ENCODE measurements around the gene GATD1. TPM values are rescaled to one million over a fixed set of nuclear protein-coding genes. Genes with fewer than 3 reads are reported as not detected.

Gene GATD1
- total RNA-seq, 2 experiments from 2014 or later, result 52.1 to 63.2 TPM

- ChIA-PET CTCF (no interaction called here), POLR2A (no interaction called here)
These were observed 57.9 kb downstream of the GATD1 start for GRCh38 chr11:719214-720016.

More at GRCh38 chr11:719214-720016, 57.9 kb downstream of the GATD1 start:
- no peak for ATAC-seq
- Mint-ChIP-seq H3K27ac (no peak overlapping the region), H3K36me3 (ENCODE audit: low read depth) (no peaks in the 10 kb centered on the region), H3K27me3 (ENCODE audit: low read depth) (peaks cover 27% of the 10 kb centered on the region), H3K4me1 (ENCODE audit: low read depth) (peaks cover 11% of the 10 kb centered on the region), H3K9me3 (ENCODE audit: insufficient read depth) (no peaks in the 10 kb centered on the region), H3K4me3 (no peak overlapping the region)
- DNase-seq, result no peak

Other genes with a start within 250 kb of the GATD1 start
- gene HRAS, start 241.9 kb downstream of the GATD1 start, total RNA-seq, result 10 to 100 TPM; 58.7 to 68.9 TPM
- gene LRRC56, start 240.0 kb downstream of the GATD1 start, total RNA-seq, result 1 to 10 TPM; 1.9 to 2.2 TPM
- under 1 TPM; 0.34 to 0.81 TPM for gene LMNTD2, start 216.7 kb downstream of the GATD1 start, total RNA-seq
- 10 to 100 TPM; 32.2 to 36.1 TPM for gene RASSF7, start 216.5 kb downstream of the GATD1 start, total RNA-seq
- 10 to 100 TPM; 53.7 to 58.1 TPM for gene PHRF1, start 201.0 kb downstream of the GATD1 start, total RNA-seq
- gene IRF7, start 161.5 kb downstream of the GATD1 start, total RNA-seq, result 100 to 1,000 TPM; 120 to 136 TPM
- gene CDHR5, start 152.5 kb downstream of the GATD1 start, total RNA-seq, result not detected
- gene SCT, start 150.3 kb downstream of the GATD1 start, total RNA-seq, result not detected
- under 1 TPM; 0.42 to 0.76 TPM for gene DRD4, start 140.2 kb downstream of the GATD1 start, total RNA-seq
- 10 to 100 TPM; 34.1 to 36.7 TPM for gene DEAF1, start 82.3 kb downstream of the GATD1 start, total RNA-seq
- 10 to 100 TPM; 27.1 to 29.8 TPM for gene TMEM80, start 81.7 kb downstream of the GATD1 start, total RNA-seq
- 10 to 100 TPM; 13.9 to 15.0 TPM for gene EPS8L2, start 71.3 kb downstream of the GATD1 start, total RNA-seq
- 100 to 1,000 TPM; 278 to 289 TPM for gene TALDO1, start 30.0 kb downstream of the GATD1 start, total RNA-seq
- gene CEND1, start 12.6 kb upstream of the GATD1 start, total RNA-seq, result 1 to 10 TPM in 1 of 2 experiments, under 1 TPM in 1; 0.61 to 1.9 TPM
- gene SLC25A22, start 20.8 kb upstream of the GATD1 start, total RNA-seq, result 10 to 100 TPM; 51.2 to 56.4 TPM
- 10 to 100 TPM; 59.3 to 60.5 TPM for gene PIDD1, start 27.7 kb upstream of the GATD1 start, total RNA-seq
- gene RPLP2, start 32.5 kb upstream of the GATD1 start, total RNA-seq, result 1,000 to 10,000 TPM; 2,268 to 2,338 TPM
- 10 to 100 TPM; 67.3 to 76.6 TPM for gene PNPLA2, start 41.4 kb upstream of the GATD1 start, total RNA-seq
- gene CRACR2B, start 50.4 kb upstream of the GATD1 start, total RNA-seq, result 10 to 100 TPM; 17.2 to 18.7 TPM
- gene CD151, start 55.5 kb upstream of the GATD1 start, total RNA-seq, result 10 to 100 TPM; 27.0 to 29.7 TPM
- gene POLR2L, start 65.0 kb upstream of the GATD1 start, total RNA-seq, result 100 to 1,000 TPM; 127 to 140 TPM
- gene TSPAN4, start 65.4 kb upstream of the GATD1 start, total RNA-seq, result 10 to 100 TPM; 20.0 to 21.7 TPM
- gene CHID1, start 133.3 kb upstream of the GATD1 start, total RNA-seq, result 10 to 100 TPM; 46.1 to 48.4 TPM
- gene AP2A2, start 148.4 kb upstream of the GATD1 start, total RNA-seq, result 10 to 100 TPM; 40.1 to 54.0 TPM

Data from activated CD8-positive, alpha-beta T cell treated with anti-CD3 and anti-CD28 coated beads, Interleukin-2, amount 10 ng/mL, durations not matched to agents 7 days and 5 days (primary cell).